Stimulated activated CD4-positive, alpha-beta T cell treated with anti-CD3 and anti-CD28 coated beads, Interleukin-12 subunit alpha, Interleukin-12 subunit beta, amount 100 ng/mL, for 24 hours (primary cell): Measurements from ENCODE around the gene OR8B4.
"Not testable (repeated sequence)": the region's sequence is repeated elsewhere in the genome, so short reads cannot be mapped to it uniquely, and the experiment has no call there.

Source experiments
- DNase-seq, 2 experiments: peaks; one replicate each; pipeline ENCODE4 v3.0.0-alpha.2; 2020; ENCODE audit warnings: low read depth in 2 of 2

The OR8B4 gene

GRCh38 chr11:124424384-124424921, at the start of gene OR8B4:
Gene OR8B4, minus strand, starts transcription at chr11:124424871. Its CDS starts 0 bp downstream, at chr11:124424871.
- no peak for DNase-seq

GRCh38 chr11:124474079-124474478, 49.4 kb upstream of the OR8B4 start:
- no peak for DNase-seq

- DNase-seq: no peak
Observed at GRCh38 chr11:124473476-124473875, 48.8 kb upstream of the OR8B4 start.

GRCh38 chr11:124470561-124471227, 46.0 kb upstream of the OR8B4 start:
- no peak for DNase-seq

- no peak for DNase-seq
Observed at GRCh38 chr11:124467381-124467927, 42.8 kb upstream of the OR8B4 start.

- no peak for DNase-seq
Observed at GRCh38 chr11:124465368-124465767, 40.7 kb upstream of the OR8B4 start.

- DNase-seq: no peak
Observed at GRCh38 chr11:124463990-124464389, 39.3 kb upstream of the OR8B4 start.

- DNase-seq: no peak
Observed at GRCh38 chr11:124463324-124463723, 38.7 kb upstream of the OR8B4 start.

GRCh38 chr11:124460459-124460858, 35.8 kb upstream of the OR8B4 start:
- DNase-seq: no peak

GRCh38 chr11:124459379-124459778, 34.7 kb upstream of the OR8B4 start:
- not testable (repeated sequence) for DNase-seq

GRCh38 chr11:124454552-124454951, 29.9 kb upstream of the OR8B4 start:
- DNase-seq: no peak

- no peak for DNase-seq
Observed at GRCh38 chr11:124446916-124447315, 22.2 kb upstream of the OR8B4 start.

- no peak for DNase-seq
Observed at GRCh38 chr11:124445646-124446150, 21.0 kb upstream of the OR8B4 start, which contains the start of gene OR8B8. Gene OR8B8, minus strand, starts transcription at chr11:124445696. Its CDS starts 4,611 bp downstream, at chr11:124441085.

GRCh38 chr11:124442847-124443246, 18.2 kb upstream of the OR8B4 start:
- no peak for DNase-seq

- no peak for DNase-seq
Observed at GRCh38 chr11:124442442-124442841, 17.8 kb upstream of the OR8B4 start.

- DNase-seq: no peak
Observed at GRCh38 chr11:124441519-124441918, 16.8 kb upstream of the OR8B4 start.

- no peak for DNase-seq
Observed at GRCh38 chr11:124441081-124441480, 16.4 kb upstream of the OR8B4 start.

- no peak for DNase-seq
Observed at GRCh38 chr11:124440608-124441007, 15.9 kb upstream of the OR8B4 start.

- no peak for DNase-seq
Observed at GRCh38 chr11:124434699-124435098, 10.0 kb upstream of the OR8B4 start.

GRCh38 chr11:124429599-124429998, 4.9 kb upstream of the OR8B4 start:
- no peak for DNase-seq

- no peak for DNase-seq
Observed at GRCh38 chr11:124421043-124421442, 3.6 kb downstream of the OR8B4 start.

- no peak for DNase-seq
Observed at GRCh38 chr11:124415356-124415923, 9.2 kb downstream of the OR8B4 start.

GRCh38 chr11:124409906-124410305, 14.8 kb downstream of the OR8B4 start:
- no peak for DNase-seq
